ACHN (cell line): Measurements from ENCODE around the gene LIN7A.

Experiments used
- DNase-seq: peaks from one replicate; pipeline ENCODE4 v3.0.0-alpha.2; 2015
- in situ Hi-C: cut with HindIII; loops from 2 replicates; pipeline ENCODE4 v1.10.0; 2017; ENCODE audit warnings: low sequenced_read_pairs, low pct_ligation_motif_present, low pct_unique_long_range_greater_than_20kb

Gene LIN7A

GRCh38 chr12:80868576-80868975 is 69.2 kb downstream of the LIN7A start:
- in situ Hi-C loops = no loop called here

GRCh38 chr12:80867941-80868340 is 69.8 kb downstream of the LIN7A start:
- in situ Hi-C loops = no loop called here
- no peak for DNase-seq

More at GRCh38 chr12:80868576-80868975, 69.2 kb downstream of the LIN7A start:
- DNase-seq = no peak

GRCh38 chr12:80864046-80864735 is 73.5 kb downstream of the LIN7A start:
- in situ Hi-C loops = no loop called here
- DNase-seq = no peak

- in situ Hi-C loops = no loop called here
Observed at GRCh38 chr12:80862531-80862930, 75.2 kb downstream of the LIN7A start.

GRCh38 chr12:80861641-80862378 is 75.9 kb downstream of the LIN7A start:
- in situ Hi-C loops = no loop called here
- DNase-seq = no peak

More at GRCh38 chr12:80862531-80862930, 75.2 kb downstream of the LIN7A start:
- DNase-seq = no peak

- in situ Hi-C loops = no loop called here
- no peak for DNase-seq
Observed at GRCh38 chr12:80860928-80861327, 76.8 kb downstream of the LIN7A start.

GRCh38 chr12:80860206-80860605 is 77.5 kb downstream of the LIN7A start:
- in situ Hi-C loops = no loop called here
- DNase-seq = no peak

- DNase-seq = no peak
- in situ Hi-C loops = no loop called here
Observed at GRCh38 chr12:80858356-80858755, 79.4 kb downstream of the LIN7A start.

GRCh38 chr12:80857311-80857710 is 80.4 kb downstream of the LIN7A start:
- in situ Hi-C loops = no loop called here
- DNase-seq = no peak

GRCh38 chr12:80849337-80849736 is 88.4 kb downstream of the LIN7A start:
- no peak for DNase-seq
- in situ Hi-C loops = no loop called here

GRCh38 chr12:80848858-80849257 is 88.9 kb downstream of the LIN7A start:
- no peak for DNase-seq
- in situ Hi-C loops = no loop called here

- no peak for DNase-seq
- in situ Hi-C loops = no loop called here
Observed at GRCh38 chr12:80847575-80847974, 90.2 kb downstream of the LIN7A start.

GRCh38 chr12:80846952-80847351 is 90.8 kb downstream of the LIN7A start:
- in situ Hi-C loops = no loop called here

GRCh38 chr12:80845639-80846038 is 92.1 kb downstream of the LIN7A start:
- no peak for DNase-seq
- in situ Hi-C loops = no loop called here

More at GRCh38 chr12:80846952-80847351, 90.8 kb downstream of the LIN7A start:
- no peak for DNase-seq

- no peak for DNase-seq
- in situ Hi-C loops = no loop called here
Observed at GRCh38 chr12:80843969-80844368, 93.8 kb downstream of the LIN7A start.

- no peak for DNase-seq
- in situ Hi-C loops = no loop called here
Observed at GRCh38 chr12:80838708-80839107, 99.0 kb downstream of the LIN7A start.

- in situ Hi-C loops = no loop called here
- no peak for DNase-seq
Observed at GRCh38 chr12:80838024-80838658, 99.6 kb downstream of the LIN7A start.

- peak; percentile 60 for DNase-seq
- in situ Hi-C loops = no loop called here
Observed at GRCh38 chr12:80837342-80837978, 100.3 kb downstream of the LIN7A start.

- DNase-seq = no peak
- in situ Hi-C loops = no loop called here
Observed at GRCh38 chr12:80834724-80835123, 103.0 kb downstream of the LIN7A start.
